ENCODE data around the gene TOM1.

DNA sequence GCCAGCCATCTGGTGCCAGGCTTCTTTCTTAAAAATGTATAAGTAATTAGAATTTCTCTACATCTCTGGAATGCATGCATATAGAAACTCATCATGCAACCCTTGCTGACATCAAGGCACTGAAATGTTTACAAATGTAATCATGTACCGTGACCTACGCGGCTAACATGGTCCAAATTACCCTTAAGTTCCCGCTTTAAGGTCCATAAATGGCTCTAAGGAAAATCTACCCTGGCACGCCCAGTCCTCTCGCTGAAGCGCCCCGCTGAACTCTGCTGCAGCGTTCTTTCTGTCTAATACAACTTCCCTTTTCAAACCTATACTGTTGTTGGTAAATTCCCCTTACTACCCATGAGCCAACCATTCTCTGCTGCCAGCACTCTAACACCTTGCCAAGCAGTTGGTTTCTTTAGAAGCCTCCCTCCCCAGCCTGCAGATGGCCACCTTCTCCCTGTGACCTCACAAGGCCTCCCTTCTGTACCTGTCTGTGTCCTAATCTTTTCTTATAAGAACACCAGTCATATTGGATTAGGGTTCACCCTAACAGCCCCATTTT, 67.7 kb downstream of the TOM1 start:
- TF ChIP-seq POLR2A (IDR thresholded peaks at IDR 0.05) (no peak), POLR2AphosphoS5 (IDR thresholded peaks at IDR 0.05) (no peak), EP300 (IDR thresholded peaks at IDR 0.05; ENCODE audit: low read depth) (no peak)
- TF ChIP-seq, protein P1, sequence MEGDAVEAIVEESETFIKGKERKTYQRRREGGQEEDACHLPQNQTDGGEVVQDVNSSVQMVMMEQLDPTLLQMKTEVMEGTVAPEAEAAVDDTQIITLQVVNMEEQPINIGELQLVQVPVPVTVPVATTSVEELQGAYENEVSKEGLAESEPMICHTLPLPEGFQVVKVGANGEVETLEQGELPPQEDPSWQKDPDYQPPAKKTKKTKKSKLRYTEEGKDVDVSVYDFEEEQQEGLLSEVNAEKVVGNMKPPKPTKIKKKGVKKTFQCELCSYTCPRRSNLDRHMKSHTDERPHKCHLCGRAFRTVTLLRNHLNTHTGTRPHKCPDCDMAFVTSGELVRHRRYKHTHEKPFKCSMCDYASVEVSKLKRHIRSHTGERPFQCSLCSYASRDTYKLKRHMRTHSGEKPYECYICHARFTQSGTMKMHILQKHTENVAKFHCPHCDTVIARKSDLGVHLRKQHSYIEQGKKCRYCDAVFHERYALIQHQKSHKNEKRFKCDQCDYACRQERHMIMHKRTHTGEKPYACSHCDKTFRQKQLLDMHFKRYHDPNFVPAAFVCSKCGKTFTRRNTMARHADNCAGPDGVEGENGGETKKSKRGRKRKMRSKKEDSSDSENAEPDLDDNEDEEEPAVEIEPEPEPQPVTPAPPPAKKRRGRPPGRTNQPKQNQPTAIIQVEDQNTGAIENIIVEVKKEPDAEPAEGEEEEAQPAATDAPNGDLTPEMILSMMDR (IDR thresholded peaks at IDR 0.05) = no peak

Data from transverse colon (tissue), 4 donors.